Measurements from ENCODE around the gene MRPL37. TPM values are rescaled to one million over a fixed set of nuclear protein-coding genes. Genes with fewer than 3 reads are reported as not detected.

MRPL37 gene
- total and polyA plus RNA-seq, 2 of the 4 experiments (the other 2 are of a cell fraction), result 42.8 to 132 TPM

DNA sequence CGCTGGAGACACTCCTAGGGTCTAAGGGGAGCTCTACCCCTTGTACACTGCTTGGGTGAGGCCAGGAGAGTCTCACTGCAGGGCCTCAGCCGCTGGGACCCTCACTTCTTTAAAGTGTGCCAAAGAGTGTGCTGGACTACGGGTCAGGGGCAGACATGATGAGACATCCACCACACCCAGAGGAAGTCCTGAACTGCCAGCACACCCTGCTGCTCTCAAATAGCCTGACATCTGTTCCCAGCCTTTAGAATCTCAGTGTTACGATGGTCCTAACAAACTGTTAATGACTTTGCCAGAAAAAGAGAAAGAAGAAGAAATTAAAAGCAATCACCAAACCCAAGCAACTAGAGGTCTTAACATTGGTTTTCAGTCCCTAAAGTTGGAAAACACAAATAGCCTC, 49.0 kb downstream of the MRPL37 start:
- H4K91ac ChIP-seq (ENCODE audit: insufficient read depth, low read depth, low read length), result no peak overlapping the region
- H2BK120ac ChIP-seq (ENCODE audit: low read depth, low read length), result no peak overlapping the region
- WGBS, 2 experiments (ENCODE audit: extremely low coverage in 2 of 2, insufficient read length in 1 of 2), result 100% methylated on average over 1 of the region's 4 CpGs; no CpG with 5 or more reads in 1 of the 2 experiments
- H3K9me1 ChIP-seq (ENCODE audit: insufficient read depth, low read length), result peaks cover 20% of the 10 kb centered on the region
- in situ Hi-C loops (cut with MboI; ENCODE audit: low sequenced_read_pairs) (no loop called here), dilution Hi-C loops (cut with HindIII; ENCODE audit: low sequenced_read_pairs, unreplicated experiment) (no loop called here), intact Hi-C loops (cut with micrococcal nuclease) (no loop called here)
- ChIA-PET CTCF (no interaction called here), POLR2A (ENCODE audit: unreplicated experiment) (no interaction called here)
- no peak overlapping the region for H2BK5ac ChIP-seq (ENCODE audit: low read depth, low read length, poor library complexity, severe bottlenecking)
- H3K23ac ChIP-seq (ENCODE audit: low read depth, low read length), result 0 out of 2 replicates have a peak overlapping the region, but pooled peaks have one; percentile 15
- H2BK15ac ChIP-seq (ENCODE audit: low read depth, low read length), result no peak overlapping the region
- no peaks in the 10 kb centered on the region for H3K27me3 ChIP-seq (ENCODE audit: control insufficient read depth, insufficient read depth, low read length)
- DNase-seq, result no peak
- H2AK9ac ChIP-seq (replicated peaks; ENCODE audit: low read depth, low read length, poor library complexity), result no peak overlapping the region
- H3K14ac ChIP-seq (replicated peaks; ENCODE audit: low read depth, low read length), result no peak overlapping the region; the same call in 1 of the 2 replicates
- no peak overlapping the region for H4K8ac ChIP-seq (ENCODE audit: low read depth in 2 of 2, low read length in 2 of 2)
- H2AK5ac ChIP-seq (ENCODE audit: low read depth, low read length), result no peak overlapping the region; the same call in 1 of the 2 replicates
- no peaks in the 10 kb centered on the region for H3K9me3 ChIP-seq (ENCODE audit: control insufficient read depth, insufficient read depth, low read length)
- TF ChIP-seq, protein P1, sequence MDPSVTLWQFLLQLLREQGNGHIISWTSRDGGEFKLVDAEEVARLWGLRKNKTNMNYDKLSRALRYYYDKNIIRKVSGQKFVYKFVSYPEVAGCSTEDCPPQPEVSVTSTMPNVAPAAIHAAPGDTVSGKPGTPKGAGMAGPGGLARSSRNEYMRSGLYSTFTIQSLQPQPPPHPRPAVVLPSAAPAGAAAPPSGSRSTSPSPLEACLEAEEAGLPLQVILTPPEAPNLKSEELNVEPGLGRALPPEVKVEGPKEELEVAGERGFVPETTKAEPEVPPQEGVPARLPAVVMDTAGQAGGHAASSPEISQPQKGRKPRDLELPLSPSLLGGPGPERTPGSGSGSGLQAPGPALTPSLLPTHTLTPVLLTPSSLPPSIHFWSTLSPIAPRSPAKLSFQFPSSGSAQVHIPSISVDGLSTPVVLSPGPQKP (IDR thresholded peaks at IDR 0.05; ENCODE audit: borderline replicate concordance, low read depth, low read length), result no peak
- H3K36me3 ChIP-seq (ENCODE audit: control insufficient read depth, insufficient read depth, low read length), result peaks cover 49% of the 10 kb centered on the region
- no peak overlapping the region for H3K18ac ChIP-seq (ENCODE audit: low read depth, low read length)
- peaks cover 16 to 28% of the 10 kb centered on the region in 2 experiments; a peak in 3 of 4 replicates for H3K79me1 ChIP-seq (ENCODE audit: low read depth in 1 of 2, low read length in 2 of 2)
- H3K4me2 ChIP-seq (ENCODE audit: low read depth, low read length), result no peak overlapping the region
- ATAC-seq (ENCODE audit: low read depth), result no peak
- H2BK20ac ChIP-seq (ENCODE audit: low read depth, low read length), result no peak overlapping the region
- H3K9ac ChIP-seq (ENCODE audit: low read depth, low read length), result no peak overlapping the region
- H3K4me3 ChIP-seq (ENCODE audit: insufficient read depth, low read depth, low read length), result no peak overlapping the region
- no peak overlapping the region for H3K27ac ChIP-seq (ENCODE audit: insufficient read depth, low read length)
- H4K5ac ChIP-seq (ENCODE audit: low read depth, low read length), result no peak overlapping the region
- H3K56ac ChIP-seq (ENCODE audit: extremely low read depth, insufficient read depth, low read length), result no peak overlapping the region
- peaks cover 9% of the 10 kb centered on the region; the same call in 1 of the 2 replicates for H4K20me1 ChIP-seq (ENCODE audit: insufficient read depth, low read length)
- peaks cover 13% of the 10 kb centered on the region for H3K4me1 ChIP-seq (ENCODE audit: control insufficient read depth, insufficient read depth, low read length)
- H3K4ac ChIP-seq (ENCODE audit: low read depth, low read length), result peak overlapping the region; percentile 29; the same call in 1 of the 2 replicates
- peak overlapping the region; percentile 46 for H2AFZ ChIP-seq (replicated peaks; ENCODE audit: low read length, poor library complexity)
- no TSS peak for BruUV-seq (replicated peaks)

Data from IMR-90 (cell line).